ENCODE data around the gene TRIM31.

GRCh38 chr6:30074331-30075093 is 38.4 kb downstream of the TRIM31 start:
- TF ChIP-seq EZH2 (IDR thresholded peaks at IDR 0.05; ENCODE audit: insufficient read depth, poor library complexity, severe bottlenecking) (no peak), EZH2phosphoT487 (IDR thresholded peaks at IDR 0.05; ENCODE audit: insufficient read depth, low read depth) (no peak)

All from GM23248 (cell line).